GM12875 (cell line): ENCODE data around the gene ZNF446.
"Not testable (repeated sequence)": the region's sequence is repeated elsewhere in the genome, so short reads cannot be mapped to it uniquely, and the experiment has no call there.

ENCODE experiments used
- H3K4me3 ChIP-seq: one replicate; pipeline ENCODE4 v1.5.1; 2011; ENCODE audit warnings: low read depth, low read length, control low read depth
- TF ChIP-seq, protein P1 (sequence below): IDR thresholded peaks from 2 replicates; pipeline ENCODE4 v1.5.1; 2011; ENCODE audit warnings: low read depth, mild to moderate bottlenecking, control low read depth, inconsistent platforms, low read length, moderate library complexity, borderline replicate concordance; ENCODE audit not compliant: insufficient read depth

Gene ZNF446

DNA sequence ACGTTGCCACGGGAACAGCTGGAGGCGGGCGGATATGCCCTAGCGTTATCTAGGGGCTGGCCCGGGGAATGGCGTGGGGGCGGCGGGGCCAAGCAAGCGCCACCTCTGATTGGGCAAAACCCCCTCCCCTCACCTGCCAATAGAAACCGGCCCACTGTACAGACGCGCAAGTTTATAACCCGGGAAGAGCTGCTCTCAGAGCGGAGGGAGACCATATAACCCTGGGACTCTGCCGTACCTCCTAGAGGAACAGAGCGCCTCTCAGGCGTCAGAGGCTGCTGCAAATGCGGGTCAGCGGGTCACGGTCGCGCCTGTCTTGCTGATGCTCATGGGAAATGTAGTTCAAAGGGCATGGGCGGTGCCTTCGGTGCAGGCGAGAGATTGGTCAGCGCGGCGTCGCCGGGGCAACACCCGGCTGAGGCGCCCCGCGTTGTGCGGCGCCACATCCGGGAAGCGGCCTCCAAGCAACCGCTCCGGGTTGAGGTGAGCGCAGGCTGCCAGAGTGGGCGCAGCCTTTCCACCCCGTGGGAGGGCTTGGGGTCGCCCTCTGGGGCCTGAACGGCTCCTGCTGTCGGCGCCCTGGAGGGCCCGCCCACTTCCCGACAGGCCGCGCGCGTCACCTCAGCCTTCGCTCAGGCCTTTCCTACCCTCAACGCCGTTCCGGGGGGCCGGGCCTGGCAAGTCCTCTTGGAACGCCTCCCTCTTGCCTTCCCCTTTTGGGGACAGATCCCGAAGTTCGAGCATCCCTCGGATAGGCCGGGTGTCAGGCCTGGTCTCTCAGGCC lies at the start of gene ZNF446:
Gene ZNF446, plus strand, starts transcription at position 639 of the 784 bp plus-strand sequence. CDS start 867 bp downstream, outside the sequence.
- H3K4me3 ChIP-seq = peak within 1 kb of the TSS; percentile 63
- TF ChIP-seq, protein P1, sequence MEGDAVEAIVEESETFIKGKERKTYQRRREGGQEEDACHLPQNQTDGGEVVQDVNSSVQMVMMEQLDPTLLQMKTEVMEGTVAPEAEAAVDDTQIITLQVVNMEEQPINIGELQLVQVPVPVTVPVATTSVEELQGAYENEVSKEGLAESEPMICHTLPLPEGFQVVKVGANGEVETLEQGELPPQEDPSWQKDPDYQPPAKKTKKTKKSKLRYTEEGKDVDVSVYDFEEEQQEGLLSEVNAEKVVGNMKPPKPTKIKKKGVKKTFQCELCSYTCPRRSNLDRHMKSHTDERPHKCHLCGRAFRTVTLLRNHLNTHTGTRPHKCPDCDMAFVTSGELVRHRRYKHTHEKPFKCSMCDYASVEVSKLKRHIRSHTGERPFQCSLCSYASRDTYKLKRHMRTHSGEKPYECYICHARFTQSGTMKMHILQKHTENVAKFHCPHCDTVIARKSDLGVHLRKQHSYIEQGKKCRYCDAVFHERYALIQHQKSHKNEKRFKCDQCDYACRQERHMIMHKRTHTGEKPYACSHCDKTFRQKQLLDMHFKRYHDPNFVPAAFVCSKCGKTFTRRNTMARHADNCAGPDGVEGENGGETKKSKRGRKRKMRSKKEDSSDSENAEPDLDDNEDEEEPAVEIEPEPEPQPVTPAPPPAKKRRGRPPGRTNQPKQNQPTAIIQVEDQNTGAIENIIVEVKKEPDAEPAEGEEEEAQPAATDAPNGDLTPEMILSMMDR = 0 out of 2 replicates have a peak, but pooled peaks have one; percentile 0

DNA sequence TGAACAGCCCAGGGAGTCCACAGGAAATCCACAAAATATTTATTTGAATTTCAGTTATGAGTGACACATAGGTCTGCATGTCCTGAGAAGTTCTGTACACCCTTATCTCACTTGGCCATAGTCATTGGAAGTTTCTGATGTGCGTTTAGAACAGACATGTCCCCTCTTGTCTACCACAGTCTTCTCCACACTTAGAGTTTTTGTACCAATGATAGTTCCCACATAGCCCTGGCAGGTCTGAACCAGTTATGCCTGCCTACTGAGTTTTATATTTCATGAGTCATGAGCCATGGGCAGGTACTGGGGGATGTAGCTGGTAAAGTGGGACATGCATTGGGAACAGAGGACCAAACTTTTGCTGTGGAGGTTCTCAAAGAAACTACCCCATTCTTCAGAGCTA lies 47.5 kb upstream of the ZNF446 start:
- H3K4me3 ChIP-seq = no peak overlapping the region
- TF ChIP-seq, protein P1 = no peak

DNA sequence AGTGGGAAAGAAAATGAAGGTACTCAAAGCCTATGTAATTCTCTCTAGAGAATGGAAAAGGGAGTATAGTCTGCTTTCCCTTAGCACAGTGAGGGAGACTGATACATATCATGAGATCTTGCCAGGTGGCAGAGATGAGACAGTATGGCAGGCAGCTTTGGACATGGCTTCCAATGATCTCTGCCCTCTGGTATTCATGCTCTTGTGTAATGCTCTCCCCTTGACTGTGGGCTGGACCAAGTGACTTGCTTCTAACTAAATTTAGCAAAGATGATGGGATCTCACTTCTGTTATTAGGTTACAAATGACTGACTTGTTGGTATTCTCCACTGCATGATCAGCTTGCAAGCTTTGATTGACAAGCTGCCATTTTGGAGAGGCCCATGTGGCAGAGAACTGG lies 46.4 kb upstream of the ZNF446 start:
- H3K4me3 ChIP-seq = no peak overlapping the region
- TF ChIP-seq, protein P1 = no peak

DNA sequence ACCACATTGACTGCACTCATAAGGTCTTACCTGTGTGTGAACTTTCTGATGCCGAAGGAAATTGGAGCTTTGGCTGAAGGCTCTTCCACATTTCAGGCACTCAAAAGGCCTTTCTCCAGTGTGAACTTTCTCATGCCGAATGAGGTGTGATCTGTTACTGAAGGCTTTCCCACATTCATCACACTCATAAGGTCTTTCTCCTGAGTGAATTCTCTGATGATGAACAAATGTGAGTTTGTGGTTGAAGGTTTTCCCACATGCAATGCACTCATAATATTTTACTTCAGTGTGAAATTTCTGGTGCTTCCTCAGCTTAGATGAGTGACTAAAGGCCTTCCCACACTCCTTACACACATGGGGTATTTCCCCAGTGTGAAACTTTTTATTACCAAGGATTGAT lies 41.9 kb upstream of the ZNF446 start:
- TF ChIP-seq, protein P1 = no peak
- H3K4me3 ChIP-seq = no peak overlapping the region

DNA sequence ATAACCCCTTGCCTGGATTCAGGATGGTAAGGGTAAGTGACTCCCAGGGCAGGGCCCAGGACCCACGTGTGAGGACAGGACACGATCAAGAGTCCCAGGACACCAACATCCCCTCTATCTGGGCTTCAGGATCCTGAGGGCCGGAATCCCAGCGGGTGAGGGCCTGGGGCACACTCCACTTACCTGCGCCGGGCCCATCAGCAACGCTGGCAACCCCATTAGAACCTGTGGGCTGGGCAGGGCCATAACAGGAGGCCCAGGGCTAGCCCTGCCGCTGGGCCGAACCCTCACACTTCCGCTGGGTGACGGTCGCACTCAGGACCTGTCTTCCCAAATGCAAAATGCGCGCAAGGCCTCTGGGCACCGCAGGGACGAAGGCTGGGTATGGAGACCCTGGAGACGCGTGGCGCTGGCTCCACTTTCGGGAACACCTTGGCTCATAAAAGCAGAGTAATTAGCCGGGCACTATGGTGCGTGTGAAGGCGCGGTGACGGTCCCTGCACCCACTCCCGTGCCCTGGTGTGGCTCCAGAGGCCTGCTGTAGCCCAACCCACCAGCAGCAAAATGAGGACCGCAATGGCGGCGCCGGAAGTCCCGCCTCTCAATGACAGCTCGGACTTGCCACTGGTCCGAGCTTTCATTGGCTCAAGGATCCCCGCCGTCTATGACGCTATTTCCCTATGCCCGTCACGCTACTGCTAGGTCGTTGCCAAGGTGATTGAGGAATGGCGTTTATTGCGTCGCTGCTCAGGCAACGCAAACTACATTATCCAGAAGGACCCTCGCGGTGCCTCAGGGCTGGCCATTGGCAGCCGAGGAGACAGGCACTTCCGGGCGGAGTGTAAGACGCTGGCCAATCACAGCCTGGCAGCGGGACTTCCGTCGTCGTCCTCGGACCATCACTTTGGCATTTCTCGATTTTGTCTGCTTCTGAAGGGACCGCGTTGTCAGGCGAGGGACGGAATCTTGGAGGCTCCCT lies 36.3 kb upstream of the ZNF446 start, which contains the start of gene ZNF132:
Gene ZNF132, minus strand, starts transcription at position 578 of the 979 bp plus-strand sequence. Its CDS starts 332 bp downstream, at position 246.
- TF ChIP-seq, protein P1 = no peak
- H3K4me3 ChIP-seq = peak within 1 kb of the TSS; percentile 90

DNA sequence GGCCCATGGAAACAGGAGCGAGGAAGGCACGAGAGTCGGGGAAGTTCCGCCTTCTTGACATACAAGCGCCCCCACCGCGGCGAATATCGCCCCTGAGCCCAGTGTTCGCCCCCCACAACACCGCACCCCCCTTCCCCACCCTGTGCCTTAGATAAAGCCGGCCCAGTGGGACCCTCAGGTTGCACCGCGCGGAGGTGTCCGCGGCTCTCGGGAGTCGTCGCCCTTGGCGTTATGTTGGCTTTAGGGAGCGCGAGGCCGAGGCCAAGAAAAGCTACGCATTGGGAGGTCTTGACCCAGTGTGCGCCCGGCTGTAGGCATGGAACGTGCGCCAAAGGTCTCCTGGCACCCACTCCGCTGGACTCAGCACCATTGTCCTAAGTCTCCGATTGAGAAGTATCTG lies 35.6 kb upstream of the ZNF446 start:
- peak overlapping the region; percentile 90 for H3K4me3 ChIP-seq
- TF ChIP-seq, protein P1 = no peak

DNA sequence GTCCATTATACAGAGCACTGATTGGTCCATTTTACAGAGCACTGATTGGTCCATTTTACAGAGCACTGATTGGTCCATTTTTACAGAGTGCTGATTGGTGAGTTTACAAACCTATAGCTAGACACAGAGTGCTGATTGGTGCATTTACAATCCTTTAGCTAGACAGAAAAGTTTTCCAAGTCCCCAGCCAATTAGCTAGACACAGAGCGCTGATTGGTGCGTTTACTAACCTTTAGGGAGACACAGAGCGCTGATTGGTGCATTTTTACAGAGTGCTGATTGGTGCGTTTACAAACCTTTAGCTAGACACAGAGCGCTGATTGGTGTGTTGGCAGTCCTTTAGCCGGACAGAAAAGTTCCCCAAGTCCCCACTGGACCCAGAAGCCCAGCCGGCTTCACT lies 33.2 kb upstream of the ZNF446 start:
- H3K4me3 ChIP-seq = not testable (repeated sequence)

DNA sequence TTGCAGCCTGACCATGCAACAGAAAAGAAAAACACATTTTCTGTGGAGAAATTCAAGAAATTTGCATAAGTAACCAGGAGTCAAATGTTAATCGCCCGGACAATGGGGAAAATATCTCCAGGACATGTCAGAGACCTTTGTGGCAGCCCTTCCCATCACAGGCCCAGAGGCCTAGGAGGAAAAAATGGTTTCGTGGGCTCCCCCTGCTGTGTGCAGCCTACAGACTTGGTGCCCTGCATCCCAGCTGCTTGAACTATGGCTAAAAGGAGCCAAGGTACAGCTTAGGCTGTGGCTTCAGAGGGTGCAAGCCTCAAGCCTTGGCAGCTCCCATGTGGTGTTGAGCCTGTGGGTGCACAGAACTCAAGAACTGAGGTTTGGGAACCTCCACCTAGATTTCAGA lies 27.3 kb upstream of the ZNF446 start:
- not testable (repeated sequence) for H3K4me3 ChIP-seq

DNA sequence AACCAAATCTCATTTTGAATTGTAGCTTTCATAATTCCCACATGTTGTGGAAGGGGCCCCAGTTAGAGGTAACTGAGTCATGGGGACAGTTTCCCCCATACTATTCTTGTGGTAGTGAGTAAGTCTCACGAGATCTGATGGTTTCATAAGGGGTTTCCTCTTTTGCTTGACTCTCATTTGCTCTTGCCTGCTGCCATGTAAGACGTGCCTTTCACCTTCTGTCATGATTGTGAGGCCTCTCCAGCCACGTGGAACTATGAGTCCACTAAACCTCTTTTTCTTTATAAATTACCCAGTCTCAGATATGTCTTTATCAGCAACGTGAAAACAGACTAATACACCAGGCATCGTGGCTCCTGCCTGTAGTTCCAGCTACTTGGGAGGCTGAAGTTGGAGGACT lies 26.2 kb upstream of the ZNF446 start:
- not testable (repeated sequence) for H3K4me3 ChIP-seq
